GM21717 (cell line): ENCODE results near the gene LMO7.
A peak's percentile ranks its signal among the peaks of the same experiment; 100 is the strongest.

Experiments
- ATAC-seq: cut with Tn5 transposase; IDR thresholded peaks from one replicate; pipeline ENCODE4 v1.9.1; 2021; ENCODE audit warnings: mild to moderate bottlenecking, moderate library complexity; ENCODE audit not compliant: unreplicated experiment

The LMO7 gene

DNA sequence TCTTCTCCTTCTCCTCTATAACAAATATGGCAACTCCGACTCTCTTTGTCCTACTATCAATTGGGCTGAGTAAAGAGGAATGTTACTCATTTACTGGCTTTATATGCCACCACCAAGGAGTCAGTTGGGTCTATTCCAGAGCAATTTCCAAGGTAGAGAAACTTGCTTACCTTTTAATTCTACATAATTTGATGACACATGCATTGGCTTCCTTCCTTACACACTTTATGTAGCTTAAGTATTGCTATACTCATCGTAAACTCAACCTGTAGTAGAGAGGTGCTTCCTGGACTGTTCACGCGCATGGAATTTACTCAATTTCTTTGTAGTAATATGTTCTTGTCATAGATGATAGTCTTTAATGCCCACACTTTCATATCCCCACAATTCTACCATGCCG is 160.7 kb downstream of the LMO7 start:
- no peak for ATAC-seq

DNA sequence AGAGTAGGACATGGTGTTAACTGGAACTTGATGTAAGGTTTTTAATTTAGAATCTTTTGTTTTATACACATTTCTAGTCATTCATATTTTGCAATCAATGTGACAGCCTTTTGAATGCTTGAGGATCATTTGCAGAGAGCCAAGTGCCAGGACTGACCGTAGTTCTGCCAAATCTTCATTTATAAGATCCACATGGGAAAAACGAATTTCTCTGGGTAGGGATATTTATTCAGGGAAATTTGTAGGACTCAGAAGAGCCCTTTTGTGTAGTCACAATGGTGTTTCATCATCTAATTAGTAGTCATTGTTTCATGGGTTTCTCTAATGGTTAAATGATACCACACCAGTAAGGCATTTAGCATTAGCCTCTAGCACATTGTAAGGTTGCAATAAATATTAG is 161.1 kb downstream of the LMO7 start:
- ATAC-seq: no peak

DNA sequence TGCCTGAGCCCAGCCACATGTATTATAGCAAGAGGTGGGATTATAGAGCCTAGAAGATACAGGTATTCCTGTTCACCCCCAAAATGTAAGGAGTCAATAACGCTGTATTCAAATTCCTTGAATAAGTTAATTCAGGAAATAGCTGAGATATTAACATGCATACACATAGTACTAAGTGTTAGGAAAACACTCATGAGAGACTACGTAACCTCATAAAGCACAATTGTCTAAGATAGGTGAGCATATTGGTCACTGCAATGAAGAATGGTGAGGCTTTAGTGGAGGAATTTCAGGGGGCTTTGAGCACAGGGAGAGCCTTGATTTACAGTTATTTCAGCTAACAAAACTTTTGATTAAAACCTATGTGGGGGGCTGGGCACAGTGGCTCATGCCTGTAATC is 161.6 kb downstream of the LMO7 start:
- no peak for ATAC-seq

DNA sequence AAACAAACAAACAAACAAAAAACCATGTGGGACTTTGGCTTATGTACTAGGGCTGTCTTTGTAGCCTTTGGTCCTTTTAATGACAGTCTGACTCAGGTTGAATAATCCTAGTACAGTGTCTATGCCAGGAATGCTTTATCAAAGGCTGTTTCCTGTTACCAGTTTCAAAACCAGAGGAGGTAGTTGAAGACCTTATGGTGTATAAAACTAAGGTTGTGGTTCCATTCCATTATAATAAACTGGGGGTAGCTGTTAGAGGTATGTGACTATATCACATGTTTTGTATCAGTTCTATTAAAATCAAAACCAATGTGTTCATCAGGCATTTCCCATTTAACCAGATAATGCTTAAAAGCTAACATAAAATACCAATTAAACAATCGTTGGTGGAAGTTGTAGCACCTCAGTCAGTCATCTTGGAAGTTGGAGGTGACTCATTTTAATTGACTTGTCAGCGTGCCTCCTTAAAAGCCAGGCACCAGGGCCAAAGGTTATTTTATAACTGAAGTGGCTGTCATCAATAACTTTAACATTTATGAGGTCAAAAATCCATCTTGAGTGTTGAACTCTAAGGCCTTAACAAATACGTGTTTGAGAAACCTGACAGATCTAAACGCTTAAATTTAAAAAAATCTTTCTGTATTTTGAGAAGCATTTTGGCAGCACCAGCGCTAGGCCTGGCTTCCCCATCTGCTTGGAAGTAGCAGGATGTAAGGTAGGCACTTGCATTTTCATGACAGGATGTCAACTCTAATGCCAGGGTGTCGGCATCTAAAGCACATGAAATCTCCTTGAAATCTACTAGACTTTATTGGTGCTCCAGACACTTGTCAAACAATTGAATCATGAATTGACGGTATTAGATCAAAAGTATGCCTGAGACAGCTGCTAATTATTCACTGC is 162.5 kb downstream of the LMO7 start:
- ATAC-seq: no peak

DNA sequence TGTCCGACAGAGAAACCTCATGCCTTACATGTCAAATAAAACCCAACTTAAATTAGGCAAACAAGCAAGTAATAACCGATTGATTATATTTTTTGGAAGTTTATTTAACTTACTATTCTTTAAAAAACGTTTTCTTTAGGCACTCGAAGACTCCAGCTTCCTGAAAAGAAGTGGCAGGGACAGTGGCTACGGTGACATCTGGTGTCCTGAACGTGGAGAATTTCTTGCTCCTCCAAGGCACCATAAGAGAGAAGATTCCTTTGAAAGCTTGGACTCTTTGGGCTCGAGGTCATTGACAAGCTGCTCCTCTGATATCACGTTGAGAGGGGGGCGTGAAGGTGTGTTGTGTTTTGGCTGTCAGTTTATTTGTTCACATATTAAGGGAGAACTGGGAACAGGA is 164.4 kb downstream of the LMO7 start:
- no peak for ATAC-seq

DNA sequence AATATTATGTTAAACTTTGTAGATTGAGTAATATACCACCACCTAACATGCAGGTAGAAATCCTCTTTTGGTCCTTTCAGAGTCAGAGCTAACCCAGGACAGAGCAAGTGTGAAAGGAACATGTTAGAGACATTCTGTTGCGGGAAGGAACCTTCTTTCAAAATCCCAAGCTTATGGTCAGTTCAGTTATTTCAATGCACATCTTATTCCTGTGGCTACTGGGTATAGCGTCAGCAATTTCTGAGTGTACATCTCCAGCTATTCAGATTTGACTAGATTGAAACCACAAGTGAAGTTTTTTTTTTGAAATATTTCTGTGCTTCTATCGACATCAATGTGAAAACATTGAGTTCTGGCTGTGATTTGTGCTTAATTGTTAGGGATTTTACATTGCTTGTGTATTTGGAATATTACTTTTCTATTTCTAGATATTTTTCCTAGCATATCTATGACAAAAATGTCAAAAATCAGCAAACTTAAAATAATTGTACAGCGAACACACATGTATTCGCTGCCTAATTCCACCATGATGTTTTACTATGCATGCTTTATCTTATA is 165.3 kb downstream of the LMO7 start:
- no peak for ATAC-seq

DNA sequence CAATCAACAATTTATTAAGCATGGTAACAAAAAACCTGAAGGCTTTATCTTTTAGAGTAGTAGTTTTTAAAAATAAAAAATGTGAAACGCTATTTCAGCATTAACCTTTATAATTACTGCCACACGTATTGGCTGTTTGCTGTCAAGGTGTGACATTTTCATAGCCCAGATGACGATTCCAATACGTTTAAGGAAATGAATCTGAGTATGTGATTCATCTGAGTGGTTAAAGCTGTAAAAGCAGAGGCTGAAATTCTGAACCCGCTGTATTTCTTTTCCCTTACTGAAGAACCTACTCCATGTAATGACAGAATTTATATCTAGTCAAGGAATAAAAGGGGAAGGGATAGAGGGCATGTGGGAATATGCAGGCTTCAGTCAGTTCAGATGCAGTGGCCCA is 166.0 kb downstream of the LMO7 start:
- no peak for ATAC-seq

DNA sequence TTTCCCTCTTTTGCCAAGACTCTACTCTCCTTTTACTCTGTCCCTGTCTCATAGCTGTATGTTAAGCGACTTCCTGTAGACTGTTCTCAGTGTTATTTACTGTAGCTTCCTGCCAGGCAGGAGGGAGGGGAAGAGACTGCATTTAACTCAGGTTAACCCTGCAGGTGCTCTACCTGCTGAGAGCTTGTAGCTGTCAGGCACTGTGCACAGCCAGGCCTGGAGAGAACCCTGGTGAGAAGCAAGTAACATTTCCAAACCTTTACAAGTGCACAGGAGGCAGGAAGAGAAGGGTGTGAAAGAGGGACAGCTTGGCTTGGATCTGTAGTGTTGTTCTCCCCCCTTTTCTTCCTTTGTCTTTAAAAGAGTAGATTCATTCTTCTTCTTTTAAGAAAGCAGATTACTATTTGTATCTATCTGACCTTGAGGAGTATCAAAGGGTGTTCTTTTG is 167.1 kb downstream of the LMO7 start:
- peak; percentile 84 for ATAC-seq

DNA sequence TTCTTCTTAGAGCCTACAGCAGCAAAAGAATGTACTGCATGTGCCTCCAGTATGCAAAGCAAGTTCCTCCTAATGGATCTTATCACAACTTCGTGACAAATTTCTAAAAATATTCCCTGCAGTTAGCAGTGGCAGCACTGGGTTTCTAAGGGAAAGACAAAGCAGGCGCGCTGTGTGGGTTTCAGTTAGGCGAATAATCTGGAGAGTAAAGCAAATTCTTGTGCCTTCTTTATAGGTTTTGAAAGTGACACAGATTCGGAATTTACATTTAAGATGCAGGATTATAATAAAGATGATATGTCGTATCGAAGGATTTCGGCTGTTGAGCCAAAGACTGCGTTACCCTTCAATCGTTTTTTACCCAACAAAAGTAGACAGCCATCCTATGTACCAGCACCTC is 167.9 kb downstream of the LMO7 start:
- no peak for ATAC-seq

DNA sequence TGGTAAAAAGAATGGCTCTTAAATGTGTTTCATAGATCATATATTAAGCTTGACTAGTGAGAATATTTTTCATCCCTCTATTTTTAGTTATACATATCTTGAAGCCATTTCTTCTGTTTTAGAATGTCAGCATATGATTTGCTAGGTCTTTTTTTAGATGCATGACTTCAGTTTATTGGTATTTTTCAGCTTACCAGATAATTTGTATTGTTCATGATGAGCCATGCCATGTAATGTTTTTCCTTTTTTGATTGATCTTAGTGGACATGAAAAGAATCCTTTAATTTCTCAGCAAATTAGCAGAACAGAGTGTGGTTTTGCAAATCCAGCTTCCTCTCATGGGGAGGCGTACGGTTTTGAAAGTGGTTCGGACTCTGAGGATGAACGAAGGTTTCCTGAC is 168.5 kb downstream of the LMO7 start:
- no peak for ATAC-seq

DNA sequence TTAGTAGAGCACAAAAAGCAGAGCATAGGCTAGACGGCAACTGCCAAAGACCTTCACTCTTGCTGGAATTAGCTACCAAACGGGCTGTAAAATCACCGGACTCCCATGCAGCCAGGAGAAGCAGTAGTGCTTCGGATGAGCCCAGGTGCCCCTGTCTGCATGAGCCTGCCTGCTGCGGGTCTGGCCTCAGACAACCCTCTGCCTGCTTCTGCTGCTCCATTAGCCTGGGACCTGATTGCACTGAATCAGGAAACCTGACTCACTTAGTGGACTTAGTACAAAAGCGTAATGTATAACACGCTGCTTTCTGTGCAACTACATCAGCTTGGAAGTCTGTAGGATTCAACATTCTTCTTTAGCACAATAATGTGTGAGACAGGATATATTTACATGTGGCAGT is 170.0 kb downstream of the LMO7 start:
- ATAC-seq: no peak

DNA sequence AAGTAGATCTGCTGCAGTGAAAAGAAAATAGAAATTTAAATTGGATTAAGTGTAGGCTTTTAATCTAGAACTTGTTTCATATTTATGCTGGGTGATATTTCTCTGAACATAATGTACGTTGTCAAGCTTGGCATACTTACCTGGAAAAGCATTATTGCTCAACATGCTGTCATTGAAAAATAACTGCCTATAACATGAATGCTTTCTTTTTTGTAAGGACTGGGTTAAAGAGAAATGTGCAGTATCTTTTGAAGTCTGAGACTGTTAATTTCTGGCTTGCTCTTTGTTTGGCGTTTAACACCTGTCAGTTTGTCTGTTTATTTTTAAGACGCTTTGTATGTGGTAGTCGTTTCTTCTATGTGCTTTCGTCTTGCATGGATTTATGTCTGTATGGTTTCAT is 175.2 kb downstream of the LMO7 start:
- ATAC-seq: no peak

DNA sequence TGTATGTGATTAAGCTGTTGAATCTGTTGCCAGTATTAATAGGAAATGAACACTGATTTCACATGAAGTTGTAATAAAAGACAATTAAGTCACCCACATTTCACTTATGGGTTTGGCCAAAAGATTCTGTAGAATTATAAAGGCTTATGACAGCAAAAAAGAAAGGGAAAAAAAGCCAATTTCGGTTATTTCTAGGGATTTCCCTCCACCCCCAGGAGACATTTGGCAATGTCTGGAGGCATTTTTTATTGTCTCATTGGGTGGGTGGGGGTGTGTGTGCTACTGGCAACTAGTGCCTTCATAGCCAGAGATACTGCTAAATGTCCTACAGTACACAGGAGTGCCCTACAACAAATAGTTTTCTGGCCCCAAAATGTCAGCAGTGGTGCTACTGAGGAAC is 175.7 kb downstream of the LMO7 start:
- no peak for ATAC-seq

DNA sequence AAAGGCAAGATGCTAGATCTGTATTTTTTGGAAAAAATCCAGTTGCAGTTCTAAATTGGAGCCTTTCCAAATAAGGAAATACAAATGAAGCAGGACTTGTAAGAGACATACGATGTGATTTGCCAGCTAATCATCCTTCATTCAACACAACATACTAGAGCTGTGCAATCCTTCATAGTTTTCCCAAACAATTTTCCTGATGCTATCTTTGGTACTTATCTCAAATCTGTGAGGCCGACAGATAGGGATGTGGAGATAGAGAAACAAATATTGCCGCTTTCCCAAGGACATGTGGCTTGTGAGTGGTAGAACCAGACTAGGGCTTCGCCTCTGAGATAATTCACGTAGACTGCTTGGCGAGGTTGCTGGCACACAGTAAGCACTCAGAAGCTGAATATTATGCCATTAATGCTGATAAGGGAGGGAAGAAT is 176.6 kb downstream of the LMO7 start:
- ATAC-seq: no peak

DNA sequence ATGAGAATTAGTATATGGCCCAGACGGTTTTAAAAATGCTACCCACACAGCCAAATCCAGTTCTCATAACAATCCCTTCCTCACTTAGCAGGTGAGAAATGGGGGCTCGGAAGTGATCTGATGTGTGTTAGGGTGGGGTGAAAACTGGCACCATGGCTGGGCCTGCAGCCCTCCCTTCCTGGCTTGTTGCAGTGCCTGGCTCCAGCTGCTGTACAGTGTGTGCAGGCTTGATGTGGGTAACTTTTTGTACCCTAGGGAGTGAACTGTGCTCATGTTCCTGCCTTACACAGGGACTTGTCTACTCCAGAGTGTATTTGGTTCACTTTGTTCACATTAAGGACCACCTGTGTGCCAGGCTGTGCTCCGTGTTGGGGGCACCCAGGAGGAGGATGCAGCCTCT is 177.2 kb downstream of the LMO7 start:
- no peak for ATAC-seq

DNA sequence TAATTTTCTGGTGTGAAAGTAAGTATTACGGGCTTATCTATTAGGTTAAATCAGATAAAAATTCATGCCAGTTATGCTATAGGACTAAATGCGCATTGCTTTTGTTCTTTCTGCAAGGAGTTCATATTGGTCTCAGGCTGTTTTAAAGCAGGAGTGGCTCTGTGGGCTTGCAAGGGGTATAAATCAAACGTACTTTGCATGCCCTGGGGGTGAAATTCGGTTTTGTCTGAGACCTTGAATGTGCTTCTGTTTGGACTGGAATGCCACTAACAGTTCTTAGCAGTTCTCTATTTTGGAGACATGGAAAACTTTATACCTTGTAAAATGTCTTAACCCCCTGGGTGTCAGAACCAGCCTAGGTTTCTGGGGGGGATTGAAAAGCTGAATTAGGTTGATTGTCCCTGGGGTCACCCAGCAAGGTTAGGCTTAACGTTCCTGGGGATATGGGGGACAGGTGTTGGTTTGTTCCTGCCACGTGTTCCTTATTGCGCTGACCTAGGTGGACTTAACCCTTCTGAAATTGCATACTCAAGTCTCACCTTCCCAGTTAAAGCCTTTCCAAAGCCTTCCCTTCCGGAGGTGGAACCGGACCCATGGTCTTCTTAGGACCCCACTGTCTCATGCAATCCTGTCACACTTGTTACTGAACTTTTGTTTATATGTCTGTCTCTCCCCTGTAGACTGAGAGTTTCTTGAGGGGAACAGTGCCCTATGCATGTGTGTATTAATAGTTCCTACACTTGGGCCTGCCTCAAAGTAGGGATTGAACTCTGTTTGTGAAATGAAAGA is 182.2 kb downstream of the LMO7 start:
- ATAC-seq: no peak

DNA sequence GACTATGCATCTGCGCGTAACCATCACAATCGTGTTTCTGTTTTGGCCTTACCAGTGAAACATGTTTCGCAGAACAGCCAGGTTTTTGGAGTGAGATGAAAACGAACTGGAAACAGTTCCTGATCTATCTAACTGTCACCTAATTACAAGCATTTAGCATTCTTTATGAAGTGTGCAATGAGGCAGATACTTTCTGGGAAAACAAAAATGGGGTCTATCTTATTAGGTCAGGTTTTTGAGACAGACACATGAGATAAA is 182.8 kb downstream of the LMO7 start:
- ATAC-seq: no peak

DNA sequence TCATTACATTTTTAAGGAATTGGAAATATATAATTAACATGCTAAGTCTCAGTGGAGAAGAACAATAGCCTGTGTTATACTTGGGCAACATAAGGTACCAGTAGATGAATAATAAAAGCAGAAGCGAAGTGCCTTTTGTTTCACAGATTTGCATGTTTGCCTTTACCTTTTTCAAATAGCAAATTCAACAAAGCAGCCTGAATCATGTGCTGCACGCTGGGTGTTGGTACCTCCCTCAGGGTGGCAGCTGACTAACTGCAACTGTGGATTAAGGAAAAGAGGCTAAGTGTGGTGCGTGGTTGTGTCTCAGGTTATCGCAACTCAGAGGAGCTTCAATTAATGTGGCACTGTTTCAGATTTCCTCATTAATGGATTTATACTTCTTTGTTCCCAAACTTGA is 189.0 kb downstream of the LMO7 start:
- ATAC-seq: no peak

DNA sequence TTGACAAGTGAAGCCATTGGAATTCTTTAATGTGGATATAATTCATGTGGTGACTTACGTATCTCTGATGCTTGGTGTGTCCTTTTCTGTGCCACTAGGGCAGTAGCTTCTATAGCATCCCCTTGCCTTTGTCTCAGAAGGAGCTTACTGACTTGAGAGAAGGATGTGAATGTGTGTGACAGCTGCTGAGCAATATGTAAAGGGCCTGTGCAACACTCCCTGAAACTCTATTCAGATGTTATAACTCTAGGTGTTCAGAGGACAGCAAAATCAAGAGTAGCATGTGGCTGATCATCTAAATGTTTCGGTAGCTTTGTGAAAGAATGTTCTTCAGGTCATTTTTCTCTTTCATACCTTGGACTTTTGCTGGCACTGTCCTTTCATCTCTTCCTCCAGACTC is 189.5 kb downstream of the LMO7 start:
- ATAC-seq: no peak

DNA sequence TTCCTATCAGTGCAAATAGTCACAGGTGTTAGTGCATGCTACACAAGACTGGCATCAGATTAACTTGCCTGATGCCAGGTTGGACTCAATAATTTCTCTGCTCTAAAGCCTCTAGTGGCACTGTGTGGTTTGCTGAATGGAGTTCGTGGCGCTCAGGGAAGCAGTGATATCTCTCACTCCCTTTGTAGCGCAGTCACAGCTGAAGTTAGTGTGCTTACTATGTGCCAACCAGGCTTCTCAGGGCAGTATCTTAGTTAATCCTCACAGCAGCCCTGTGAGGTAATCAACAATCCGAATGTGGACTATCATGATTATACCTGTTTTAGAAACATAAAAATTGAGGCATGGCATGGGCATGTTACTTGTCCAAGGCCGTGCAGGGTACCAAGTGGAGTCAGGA is 190.3 kb downstream of the LMO7 start:
- no peak for ATAC-seq

DNA sequence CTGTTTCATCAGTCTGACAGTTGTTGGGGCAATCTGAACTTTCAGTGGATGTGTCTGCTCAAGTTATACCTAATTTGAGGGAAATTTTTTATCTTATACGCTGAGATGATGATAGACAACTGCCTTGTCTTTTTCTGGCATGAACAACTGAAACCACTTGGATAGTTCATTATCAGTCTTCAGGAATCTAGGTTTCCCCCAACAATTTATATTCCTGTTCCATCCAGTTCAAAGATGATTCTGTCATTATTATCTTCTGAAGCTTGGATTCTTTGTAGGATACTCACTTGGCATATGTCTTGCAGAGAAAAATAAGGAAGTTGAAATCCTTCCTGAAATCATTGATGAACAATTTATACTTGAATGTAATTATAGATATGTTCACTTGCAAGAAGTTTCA is 193.7 kb downstream of the LMO7 start:
- ATAC-seq: no peak

DNA sequence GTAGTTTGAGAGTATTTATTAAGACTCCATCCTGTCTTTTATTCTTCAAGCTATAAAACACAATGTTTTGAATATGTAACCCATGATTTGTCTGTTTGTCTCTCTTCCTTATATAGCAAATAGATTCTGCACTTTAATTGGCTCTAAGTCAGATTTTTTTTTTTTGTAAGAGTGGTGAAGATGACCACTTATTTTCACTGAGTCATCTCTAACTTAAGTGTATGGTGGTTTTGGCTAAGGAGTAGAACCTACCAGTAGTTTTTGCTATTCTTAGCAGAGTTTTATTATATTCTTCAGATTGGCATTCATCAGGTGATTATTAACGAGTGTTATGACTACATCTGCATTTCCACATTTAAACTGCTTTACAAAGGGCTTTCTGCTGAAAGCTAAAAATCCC is 194.7 kb downstream of the LMO7 start:
- ATAC-seq: no peak
